Activated T-cell treated with anti-CD3 and anti-CD28 coated beads for 24 hours (primary cell): Measurements from ENCODE around the gene PCDHGA7.
"Not testable (repeated sequence)": the region's sequence is repeated elsewhere in the genome, so short reads cannot be mapped to it uniquely, and the experiment has no call there.

Source experiments
- DNase-seq: peaks from one replicate; pipeline ENCODE4 v3.0.0-alpha.2; 2020; ENCODE audit warnings: low read depth

Gene PCDHGA7

DNA sequence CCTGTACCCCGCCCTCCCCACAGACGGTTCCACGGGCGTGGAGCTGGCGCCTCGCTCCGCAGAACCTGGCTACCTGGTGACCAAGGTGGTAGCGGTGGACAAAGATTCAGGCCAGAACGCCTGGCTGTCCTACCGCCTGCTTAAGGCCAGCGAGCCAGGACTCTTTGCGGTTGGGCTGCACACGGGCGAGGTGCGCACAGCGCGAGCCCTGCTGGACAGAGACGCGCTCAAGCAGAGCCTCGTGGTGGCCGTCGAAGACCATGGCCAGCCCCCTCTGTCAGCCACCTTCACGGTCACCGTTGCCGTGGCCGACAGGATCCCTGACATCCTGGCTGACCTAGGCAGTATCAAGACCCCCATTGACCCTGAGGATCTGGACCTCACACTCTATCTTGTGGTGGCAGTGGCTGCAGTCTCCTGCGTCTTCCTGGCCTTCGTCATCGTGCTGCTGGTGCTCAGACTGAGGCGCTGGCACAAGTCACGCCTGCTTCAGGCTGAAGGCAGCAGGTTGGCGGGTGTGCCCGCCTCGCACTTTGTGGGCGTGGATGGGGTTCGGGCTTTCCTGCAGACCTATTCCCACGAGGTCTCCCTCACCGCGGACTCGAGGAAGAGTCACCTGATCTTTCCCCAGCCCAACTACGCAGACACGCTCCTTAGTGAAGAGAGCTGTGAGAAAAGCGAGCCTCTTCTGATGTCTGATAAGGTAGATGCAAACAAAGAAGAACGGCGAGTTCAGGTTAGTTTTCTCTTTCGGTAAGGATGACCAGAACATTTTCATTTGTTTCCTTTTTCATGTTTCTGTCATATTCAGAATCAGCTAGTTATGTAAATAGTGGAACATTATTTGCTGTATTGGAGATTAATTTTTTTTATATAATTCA is 16.3 kb upstream of the PCDHGA7 start:
- DNase-seq: no peak

DNA sequence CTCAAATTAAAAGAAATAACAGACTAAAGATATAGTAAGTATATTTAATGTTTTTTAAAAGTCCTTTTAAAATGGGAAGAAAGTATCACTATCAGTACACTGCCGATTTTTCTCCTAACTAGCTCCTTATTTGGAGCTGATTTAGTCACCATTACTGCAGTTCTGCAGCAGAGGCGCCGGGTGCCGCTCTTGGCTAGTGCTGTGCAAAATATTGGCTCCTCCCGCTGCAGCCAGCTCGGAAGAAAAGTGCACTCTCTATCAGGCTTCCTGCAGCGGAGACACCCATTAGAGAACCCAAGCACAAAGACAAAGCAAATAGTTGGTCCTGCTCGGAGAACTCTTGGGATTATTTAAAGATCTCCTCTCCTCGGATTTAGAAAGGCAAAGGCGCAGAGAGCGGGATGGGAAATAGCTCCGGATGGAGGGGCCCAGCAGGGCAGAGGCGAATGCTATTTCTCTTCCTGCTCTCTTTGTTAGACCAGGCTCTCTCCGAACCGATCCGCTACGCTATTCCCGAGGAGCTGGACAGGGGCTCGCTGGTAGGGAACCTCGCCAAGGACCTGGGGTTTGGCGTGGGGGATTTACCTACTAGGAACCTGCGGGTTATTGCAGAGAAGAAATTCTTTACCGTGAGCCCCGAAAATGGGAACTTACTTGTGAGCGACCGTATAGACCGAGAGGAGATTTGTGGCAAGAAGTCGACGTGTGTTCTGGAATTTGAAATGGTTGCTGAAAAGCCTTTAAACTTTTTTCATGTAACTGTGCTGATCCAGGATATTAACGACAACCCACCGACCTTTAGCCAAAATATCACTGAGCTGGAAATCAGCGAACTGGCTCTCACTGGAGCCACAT is 12.3 kb upstream of the PCDHGA7 start, which contains the start of gene PCDHGB3:
TSS of gene PCDHGB3 (plus strand) at position 249 of the 855 bp plus-strand sequence. CDS start at position 402, 153 bp downstream.
- DNase-seq: no peak

DNA sequence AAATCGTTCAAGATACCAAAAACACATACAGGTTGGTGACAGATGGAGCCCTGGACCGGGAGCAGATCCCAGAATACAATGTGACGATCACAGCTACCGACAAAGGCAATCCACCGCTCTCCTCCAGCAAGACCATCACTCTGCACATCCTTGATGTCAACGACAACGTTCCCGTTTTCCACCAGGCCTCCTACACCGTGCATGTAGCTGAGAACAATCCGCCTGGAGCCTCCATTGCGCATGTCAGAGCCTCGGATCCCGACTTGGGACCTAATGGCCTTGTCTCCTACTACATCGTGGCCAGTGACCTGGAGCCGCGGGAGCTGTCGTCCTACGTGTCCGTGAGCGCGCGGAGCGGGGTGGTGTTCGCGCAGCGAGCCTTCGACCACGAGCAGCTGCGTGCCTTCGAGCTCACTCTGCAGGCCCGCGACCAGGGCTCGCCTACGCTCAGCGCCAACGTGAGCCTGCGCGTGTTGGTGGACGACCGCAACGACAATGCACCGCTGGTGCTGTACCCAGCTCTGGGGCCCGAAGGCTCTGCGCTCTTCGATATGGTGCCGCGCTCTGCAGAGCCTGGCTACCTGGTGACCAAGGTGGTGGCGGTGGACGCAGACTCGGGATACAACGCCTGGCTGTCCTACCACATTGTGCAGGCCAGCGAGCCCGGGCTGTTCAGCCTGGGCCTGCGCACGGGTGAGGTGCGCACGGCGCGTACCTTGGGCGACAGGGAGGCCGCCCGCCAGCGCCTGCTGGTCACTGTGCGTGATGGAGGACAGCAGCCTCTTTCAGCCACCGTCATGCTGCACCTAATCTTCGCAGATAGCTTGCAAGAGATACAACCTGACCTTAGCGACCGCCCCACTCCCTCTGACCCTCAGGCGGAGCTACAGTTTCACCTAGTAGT is 10.7 kb upstream of the PCDHGA7 start:
- DNase-seq: no peak

DNA sequence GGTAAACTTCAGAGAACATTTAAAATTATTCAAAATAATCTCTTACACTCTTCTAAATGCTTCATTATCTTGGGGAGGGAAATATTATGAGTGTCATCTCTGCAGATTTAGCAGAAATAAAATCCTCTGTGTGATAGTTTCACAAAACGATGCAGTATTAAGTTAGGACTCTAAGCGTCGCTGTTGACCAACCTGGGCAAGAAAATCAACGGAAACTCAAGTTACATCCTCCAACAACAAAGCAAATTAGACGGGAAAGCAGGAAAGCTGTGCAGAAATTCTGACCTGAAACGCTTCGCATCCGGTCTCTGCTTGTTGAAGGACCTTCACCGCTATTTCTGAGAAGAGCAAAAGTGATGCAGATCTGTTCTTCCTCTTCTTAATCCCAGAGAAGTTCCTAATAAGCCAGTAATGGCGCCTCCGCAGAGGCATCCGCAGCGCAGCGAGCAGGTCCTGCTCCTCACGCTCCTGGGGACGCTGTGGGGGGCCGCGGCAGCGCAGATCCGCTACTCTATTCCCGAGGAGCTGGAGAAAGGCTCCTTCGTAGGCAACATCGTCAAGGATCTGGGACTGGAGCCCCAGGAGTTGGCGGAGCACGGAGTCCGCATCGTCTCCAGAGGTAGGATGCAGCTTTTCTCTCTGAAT is 8.7 kb upstream of the PCDHGA7 start, which contains the start of gene PCDHGA6:
TSS of gene PCDHGA6 (plus strand) at position 219 of the 645 bp plus-strand sequence. CDS start at position 412, 193 bp downstream.
- no peak for DNase-seq

DNA sequence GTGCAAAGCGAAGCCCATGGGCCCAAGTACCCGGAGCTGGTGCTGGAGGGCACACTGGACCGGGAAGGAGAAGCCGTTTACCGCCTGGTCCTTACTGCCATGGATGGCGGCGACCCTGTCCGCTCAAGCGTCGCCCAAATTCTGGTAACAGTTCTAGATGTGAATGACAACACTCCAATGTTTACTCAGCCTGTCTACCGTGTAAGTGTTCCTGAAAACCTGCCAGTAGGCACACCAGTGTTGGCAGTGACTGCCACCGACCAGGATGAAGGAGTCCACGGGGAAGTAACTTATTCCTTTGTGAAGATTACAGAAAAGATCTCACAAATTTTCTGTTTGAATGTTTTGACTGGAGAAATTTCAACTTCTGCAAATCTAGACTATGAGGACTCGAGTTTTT is 7.9 kb upstream of the PCDHGA7 start:
- DNase-seq: no peak

DNA sequence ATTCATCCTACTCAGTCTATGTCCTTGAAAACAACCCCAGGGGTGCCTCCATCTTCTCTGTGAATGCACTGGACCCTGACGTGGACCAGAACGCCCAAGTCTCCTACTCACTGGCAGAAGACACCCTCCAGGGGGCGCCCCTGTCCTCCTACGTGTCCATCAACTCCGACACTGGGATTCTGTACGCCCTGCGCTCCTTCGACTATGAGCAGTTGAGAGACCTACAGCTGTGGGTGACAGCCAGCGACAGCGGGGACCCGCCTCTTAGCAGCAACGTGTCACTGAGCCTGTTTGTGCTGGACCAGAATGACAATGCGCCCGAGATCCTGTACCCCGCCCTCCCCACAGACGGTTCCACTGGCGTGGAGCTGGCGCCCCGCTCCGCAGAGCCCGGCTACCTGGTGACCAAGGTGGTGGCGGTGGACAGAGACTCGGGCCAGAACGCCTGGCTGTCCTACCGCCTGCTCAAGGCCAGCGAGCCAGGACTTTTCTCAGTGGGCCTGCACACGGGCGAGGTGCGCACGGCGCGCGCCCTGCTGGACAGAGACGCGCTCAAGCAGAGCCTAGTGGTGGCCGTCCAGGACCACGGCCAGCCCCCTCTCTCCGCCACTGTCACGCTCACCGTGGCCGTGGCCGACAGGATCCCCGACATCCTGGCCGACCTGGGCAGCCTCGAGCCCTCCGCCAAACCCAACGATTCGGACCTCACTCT is 6.9 kb upstream of the PCDHGA7 start:
- DNase-seq: not testable (repeated sequence)

DNA sequence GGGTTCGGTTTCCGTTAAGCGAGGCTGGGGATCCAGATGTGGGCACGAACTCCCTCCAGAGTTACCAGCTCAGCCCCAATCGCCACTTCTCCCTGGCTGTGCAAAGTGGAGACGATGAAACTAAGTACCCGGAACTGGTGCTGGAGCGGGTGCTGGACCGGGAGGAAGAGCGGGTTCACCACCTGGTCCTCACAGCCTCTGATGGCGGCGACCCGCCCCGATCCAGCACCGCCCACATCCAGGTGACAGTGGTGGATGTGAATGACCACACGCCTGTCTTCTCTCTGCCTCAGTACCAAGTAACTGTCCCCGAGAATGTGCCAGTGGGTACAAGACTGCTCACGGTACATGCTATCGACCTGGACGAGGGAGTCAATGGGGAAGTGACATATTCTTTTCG is 803 bp downstream of the PCDHGA7 start:
- no peak for DNase-seq

DNA sequence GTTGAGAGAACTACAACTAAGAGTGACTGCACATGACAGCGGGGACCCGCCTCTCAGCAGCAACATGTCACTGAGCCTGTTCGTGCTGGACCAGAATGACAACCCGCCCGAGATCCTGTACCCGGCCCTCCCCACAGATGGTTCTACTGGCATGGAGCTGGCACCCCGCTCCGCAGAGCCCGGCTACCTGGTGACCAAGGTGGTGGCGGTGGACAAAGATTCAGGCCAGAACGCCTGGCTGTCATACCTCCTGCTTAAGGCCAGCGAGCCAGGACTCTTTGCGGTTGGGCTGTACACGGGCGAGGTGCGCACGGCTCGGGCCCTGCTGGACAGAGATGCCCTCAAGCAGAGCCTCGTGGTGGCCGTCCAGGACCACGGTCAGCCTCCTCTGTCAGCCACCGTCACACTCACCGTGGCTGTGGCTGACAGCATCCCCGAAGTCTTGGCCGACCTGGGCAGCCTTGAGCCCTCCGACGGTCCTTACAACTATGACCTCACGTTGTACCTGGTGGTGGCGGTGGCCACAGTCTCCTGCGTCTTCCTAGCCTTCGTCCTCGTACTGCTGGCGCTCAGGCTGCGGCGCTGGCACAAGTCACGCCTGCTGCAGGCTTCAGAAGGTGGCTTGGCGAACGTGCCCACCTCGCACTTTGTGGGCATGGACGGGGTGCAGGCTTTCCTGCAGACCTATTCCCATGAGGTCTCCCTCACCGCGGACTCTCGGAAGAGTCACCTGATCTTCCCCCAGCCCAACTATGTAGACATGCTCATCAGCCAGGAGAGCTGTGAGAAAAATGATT is 2.1 kb downstream of the PCDHGA7 start:
- no peak for DNase-seq

DNA sequence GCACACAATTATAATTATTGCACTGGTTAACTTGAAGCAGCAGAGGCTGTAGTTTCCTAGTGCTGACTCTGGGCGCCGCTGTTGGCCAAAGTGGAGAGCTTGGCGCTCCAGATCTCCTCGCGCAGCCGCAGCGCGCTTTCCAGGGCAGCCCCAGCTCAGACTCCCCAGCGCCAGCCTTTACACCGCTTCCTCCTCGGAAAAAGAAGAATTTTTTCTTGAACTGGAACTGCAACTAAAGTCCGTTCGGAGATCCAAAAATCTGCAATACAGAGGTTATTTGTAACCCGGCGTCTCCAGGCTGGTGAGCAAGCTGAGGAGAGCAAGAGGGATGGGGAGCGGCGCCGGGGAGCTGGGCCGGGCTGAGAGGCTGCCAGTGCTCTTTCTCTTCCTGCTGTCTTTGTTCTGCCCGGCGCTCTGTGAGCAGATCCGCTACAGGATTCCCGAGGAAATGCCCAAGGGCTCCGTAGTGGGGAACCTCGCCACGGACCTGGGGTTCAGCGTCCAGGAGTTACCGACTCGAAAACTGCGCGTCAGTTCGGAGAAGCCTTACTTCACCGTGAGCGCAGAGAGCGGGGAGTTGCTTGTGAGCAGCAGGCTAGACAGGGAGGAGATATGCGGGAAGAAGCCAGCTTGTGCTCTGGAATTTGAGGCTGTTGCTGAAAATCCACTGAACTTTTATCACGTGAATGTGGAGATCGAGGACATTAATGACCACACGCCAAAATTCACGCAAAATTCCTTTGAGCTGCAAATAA is 5.2 kb downstream of the PCDHGA7 start, which contains the start of gene PCDHGB4:
TSS of gene PCDHGB4 (plus strand) at position 142 of the 755 bp plus-strand sequence. CDS start at position 329, 187 bp downstream.
- not testable (repeated sequence) for DNase-seq

DNA sequence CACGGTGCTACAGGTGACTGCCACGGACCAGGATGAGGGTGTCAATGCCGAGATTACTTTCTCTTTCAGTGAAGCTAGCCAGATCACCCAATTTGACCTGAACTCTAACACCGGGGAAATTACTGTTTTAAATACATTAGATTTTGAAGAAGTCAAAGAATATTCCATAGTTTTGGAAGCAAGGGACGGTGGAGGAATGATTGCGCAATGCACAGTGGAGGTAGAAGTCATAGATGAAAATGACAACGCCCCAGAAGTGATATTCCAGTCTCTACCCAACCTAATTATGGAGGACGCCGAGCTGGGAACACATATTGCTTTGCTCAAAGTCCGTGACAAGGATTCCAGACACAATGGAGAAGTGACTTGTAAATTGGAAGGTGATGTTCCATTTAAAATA is 6.1 kb downstream of the PCDHGA7 start:
- DNase-seq: no peak

DNA sequence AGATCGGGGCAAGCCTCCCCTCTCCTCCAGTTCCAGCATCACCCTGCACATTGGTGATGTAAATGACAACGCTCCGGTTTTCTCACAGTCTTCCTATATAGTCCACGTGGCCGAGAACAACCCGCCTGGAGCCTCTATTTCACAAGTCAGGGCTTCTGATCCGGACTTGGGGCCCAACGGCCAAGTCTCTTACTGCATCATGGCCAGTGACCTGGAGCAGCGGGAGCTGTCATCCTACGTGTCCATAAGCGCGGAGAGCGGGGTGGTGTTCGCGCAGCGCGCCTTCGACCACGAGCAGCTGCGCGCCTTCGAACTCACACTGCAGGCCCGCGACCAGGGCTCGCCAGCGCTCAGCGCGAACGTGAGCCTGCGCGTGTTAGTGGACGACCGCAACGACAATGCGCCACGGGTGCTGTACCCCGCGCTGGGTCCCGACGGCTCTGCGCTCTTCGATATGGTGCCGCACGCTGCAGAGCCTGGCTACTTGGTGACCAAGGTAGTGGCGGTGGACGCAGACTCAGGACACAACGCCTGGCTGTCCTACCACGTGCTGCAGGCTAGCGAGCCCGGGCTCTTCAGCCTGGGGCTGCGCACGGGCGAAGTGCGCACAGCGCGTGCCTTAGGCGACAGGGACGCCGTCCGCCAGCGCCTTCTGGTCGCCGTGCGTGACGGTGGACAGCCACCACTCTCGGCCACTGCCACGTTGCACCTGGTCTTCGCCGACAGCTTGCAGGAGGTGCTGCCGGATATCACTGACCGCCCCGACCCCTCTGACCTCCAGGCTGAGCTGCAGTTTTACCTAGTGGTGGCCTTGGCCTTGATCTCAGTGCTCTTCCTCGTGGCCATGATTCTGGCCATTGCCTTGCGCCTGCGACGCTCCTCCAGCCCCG is 6.9 kb downstream of the PCDHGA7 start:
- DNase-seq: no peak

DNA sequence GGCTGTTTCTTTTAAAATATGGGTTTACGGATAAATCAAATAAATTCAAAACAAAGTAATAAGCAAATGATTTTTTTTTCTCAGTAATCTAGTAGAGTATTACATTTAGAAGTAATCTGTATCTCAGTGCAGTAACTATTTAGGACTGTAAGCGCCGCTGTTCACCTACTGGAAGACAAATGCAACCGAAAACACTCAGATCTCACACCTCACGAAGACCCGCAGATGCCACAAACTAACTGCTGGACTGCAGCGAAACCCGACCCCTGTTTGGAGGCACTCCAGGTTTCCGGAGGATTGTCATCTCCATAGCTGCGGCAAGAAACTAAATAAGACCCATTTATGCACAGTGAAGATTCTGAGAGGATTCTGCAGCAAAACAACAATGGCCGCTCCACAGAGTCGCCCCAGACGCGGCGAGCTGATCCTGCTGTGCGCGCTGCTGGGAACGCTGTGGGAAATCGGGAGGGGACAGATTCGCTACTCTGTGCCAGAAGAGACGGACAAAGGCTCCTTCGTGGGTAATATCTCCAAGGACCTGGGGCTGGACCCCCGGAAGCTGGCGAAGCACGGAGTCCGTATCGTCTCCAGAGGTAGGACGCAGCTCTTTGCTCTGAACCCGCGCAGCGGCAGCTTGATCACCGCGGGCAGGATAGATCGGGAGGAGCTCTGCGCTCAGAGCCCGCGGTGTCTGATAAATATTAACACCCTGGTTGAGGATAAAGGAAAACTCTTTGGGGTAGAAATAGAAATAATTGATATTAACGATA is 10.1 kb downstream of the PCDHGA7 start, which contains the start of gene PCDHGA8:
TSS of gene PCDHGA8 (plus strand) at position 205 of the 770 bp plus-strand sequence. CDS start at position 386, 181 bp downstream.
- no peak for DNase-seq

DNA sequence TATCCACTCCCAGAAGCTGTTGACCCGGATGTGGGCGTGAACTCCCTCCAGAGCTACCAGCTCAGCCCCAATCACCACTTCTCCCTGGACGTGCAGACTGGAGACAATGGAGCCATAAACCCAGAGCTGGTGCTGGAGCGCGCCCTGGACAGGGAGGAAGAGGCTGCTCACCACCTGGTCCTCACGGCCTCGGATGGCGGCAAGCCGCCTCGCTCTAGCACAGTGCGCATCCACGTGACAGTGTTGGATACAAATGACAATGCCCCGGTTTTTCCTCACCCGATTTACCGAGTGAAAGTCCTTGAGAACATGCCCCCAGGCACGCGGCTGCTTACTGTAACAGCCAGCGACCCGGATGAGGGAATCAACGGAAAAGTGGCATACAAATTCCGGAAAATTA is 10.7 kb downstream of the PCDHGA7 start:
- DNase-seq: no peak

DNA sequence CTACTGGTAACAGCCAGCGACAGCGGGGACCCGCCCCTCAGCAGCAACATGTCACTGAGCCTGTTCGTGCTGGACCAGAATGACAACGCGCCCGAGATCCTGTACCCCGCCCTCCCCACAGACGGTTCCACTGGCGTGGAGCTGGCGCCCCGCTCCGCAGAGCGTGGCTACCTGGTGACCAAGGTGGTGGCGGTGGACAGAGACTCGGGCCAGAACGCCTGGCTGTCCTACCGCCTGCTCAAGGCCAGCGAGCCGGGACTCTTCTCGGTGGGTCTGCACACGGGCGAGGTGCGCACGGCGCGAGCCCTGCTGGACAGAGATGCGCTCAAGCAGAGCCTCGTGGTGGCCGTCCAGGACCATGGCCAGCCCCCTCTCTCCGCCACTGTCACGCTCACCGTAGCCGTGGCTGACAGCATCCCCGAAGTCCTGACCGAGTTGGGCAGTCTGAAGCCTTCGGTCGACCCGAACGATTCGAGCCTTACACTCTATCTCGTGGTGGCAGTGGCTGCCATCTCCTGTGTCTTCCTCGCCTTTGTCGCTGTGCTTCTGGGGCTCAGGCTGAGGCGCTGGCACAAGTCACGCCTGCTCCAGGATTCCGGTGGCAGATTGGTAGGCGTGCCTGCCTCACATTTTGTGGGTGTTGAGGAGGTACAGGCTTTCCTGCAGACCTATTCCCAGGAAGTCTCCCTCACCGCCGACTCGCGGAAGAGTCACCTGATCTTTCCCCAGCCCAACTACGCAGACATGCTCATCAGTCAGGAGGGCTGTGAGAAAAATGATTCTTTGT is 12.1 kb downstream of the PCDHGA7 start:
- not testable (repeated sequence) for DNase-seq

DNA sequence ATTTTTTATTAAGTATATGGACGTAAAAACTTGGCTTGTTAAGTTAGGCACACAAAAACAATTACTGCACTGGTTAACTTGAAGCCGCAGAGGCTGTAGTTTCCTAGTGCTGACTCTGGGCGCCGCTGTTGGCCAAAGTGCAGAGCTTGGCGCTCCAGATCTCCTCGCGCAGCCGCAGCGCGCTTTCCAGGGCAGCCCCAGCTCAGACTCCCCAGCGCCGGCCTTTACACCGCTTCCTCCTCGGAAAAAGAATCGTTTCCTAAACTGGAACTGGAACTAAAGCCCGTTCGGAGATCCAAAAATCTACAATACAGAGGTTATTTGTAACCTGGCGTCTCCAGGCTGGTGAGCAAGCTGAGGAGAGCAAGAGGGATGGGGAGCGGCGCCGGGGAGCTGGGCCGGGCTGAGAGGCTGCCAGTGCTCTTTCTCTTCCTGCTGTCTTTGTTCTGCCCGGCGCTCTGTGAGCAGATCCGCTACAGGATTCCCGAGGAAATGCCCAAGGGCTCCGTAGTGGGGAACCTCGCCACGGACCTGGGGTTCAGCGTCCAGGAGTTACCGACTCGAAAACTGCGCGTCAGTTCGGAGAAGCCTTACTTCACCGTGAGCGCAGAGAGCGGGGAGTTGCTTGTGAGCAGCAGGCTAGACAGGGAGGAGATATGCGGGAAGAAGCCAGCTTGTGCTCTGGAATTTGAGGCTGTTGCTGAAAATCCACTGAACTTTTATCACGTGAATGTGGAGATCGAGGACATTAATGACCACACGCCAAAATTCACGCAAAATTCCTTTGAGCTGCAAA is 15.4 kb downstream of the PCDHGA7 start, which contains the start of gene PCDHGB5:
TSS of gene PCDHGB5 (plus strand) at position 192 of the 796 bp plus-strand sequence. CDS start at position 373, 181 bp downstream.
- peak; percentile 27 for DNase-seq
